Stimulated activated CD8-positive, alpha-beta memory T cell treated with anti-CD3 and anti-CD28 coated beads, Interleukin-15, amount 100 ng/mL, for 1 hour (primary cell): ENCODE measurements around the gene DOHH.
A peak's percentile ranks its signal among the peaks of the same experiment; 100 is the strongest.
"Not testable (repeated sequence)": the region's sequence is repeated elsewhere in the genome, so short reads cannot be mapped to it uniquely, and the experiment has no call there.

Experiments
- DNase-seq: peaks from one replicate; pipeline ENCODE4 v3.0.0-alpha.2; 2020; ENCODE audit warnings: low read depth

DOHH gene

GRCh38 chr19:3518659-3519058 is 18.2 kb upstream of the DOHH start:
- DNase-seq: no peak

GRCh38 chr19:3518255-3518654 is 17.8 kb upstream of the DOHH start:
- no peak for DNase-seq

- DNase-seq: no peak
Measured at GRCh38 chr19:3517638-3518037, 17.2 kb upstream of the DOHH start.

GRCh38 chr19:3516675-3517207 is 16.3 kb upstream of the DOHH start:
- DNase-seq: no peak

GRCh38 chr19:3515891-3516422 is 15.5 kb upstream of the DOHH start:
- no peak for DNase-seq

- no peak for DNase-seq
Measured at GRCh38 chr19:3514930-3515329, 14.5 kb upstream of the DOHH start.

- DNase-seq: no peak
Measured at GRCh38 chr19:3513229-3514140, 13.0 kb upstream of the DOHH start.

- no peak for DNase-seq
Measured at GRCh38 chr19:3512562-3513228, 12.2 kb upstream of the DOHH start.

- DNase-seq: no peak
Measured at GRCh38 chr19:3511506-3512251, 11.2 kb upstream of the DOHH start.

- no peak for DNase-seq
Measured at GRCh38 chr19:3510727-3511126, 10.3 kb upstream of the DOHH start.

GRCh38 chr19:3509566-3509989 is 9.1 kb upstream of the DOHH start:
- no peak for DNase-seq

- no peak for DNase-seq
Measured at GRCh38 chr19:3508771-3509535, 8.5 kb upstream of the DOHH start.

GRCh38 chr19:3508121-3508661 is 7.7 kb upstream of the DOHH start:
- not testable (repeated sequence) for DNase-seq

GRCh38 chr19:3507371-3508120 is 7.1 kb upstream of the DOHH start:
- DNase-seq: no peak

- DNase-seq: no peak
Measured at GRCh38 chr19:3506384-3507340, 6.2 kb upstream of the DOHH start.

- DNase-seq: peak; percentile 97
Measured at GRCh38 chr19:3505598-3506383, 5.3 kb upstream of the DOHH start, which contains the start of gene FZR1. TSS of gene FZR1 (plus strand) at chr19:3506311. CDS start at chr19:3522990, 16,679 bp downstream.

GRCh38 chr19:3504735-3505134 is 4.3 kb upstream of the DOHH start:
- no peak for DNase-seq

- DNase-seq: no peak
Measured at GRCh38 chr19:3503036-3503572, 2.6 kb upstream of the DOHH start.
